HEK293T (cell line): ENCODE data around the gene WNK2.

Source experiments
- BHLHE40 ChIP-seq: fragments of 450-650 bp; IDR thresholded peaks from 2 replicates; pipeline ENCODE4 v1.6.1; 2016; ENCODE audit warnings: mild to moderate bottlenecking, moderate library complexity, borderline replicate concordance
- ELF4 ChIP-seq: fragments of 450-650 bp; IDR thresholded peaks from 2 replicates; pipeline ENCODE4 v1.6.1; 2017; ENCODE audit warnings: antibody characterized with exemption
- FOXA1 ChIP-seq: fragments of 450-650 bp; IDR thresholded peaks from 2 replicates; pipeline ENCODE4 v1.6.1; 2016; ENCODE audit warnings: mild to moderate bottlenecking
- FOXK2 ChIP-seq: fragments of 450-650 bp; IDR thresholded peaks from 2 replicates; pipeline ENCODE4 v1.6.1; 2016; ENCODE audit warnings: mild to moderate bottlenecking
- HDGF ChIP-seq: fragments of 450-650 bp; IDR thresholded peaks from 2 replicates; pipeline ENCODE4 v1.6.1; 2017; ENCODE audit warnings: antibody characterized with exemption, borderline replicate concordance
- NFRKB ChIP-seq: fragments of 450-650 bp; IDR thresholded peaks from 2 replicates; pipeline ENCODE4 v1.6.1; 2016; ENCODE audit warnings: mild to moderate bottlenecking, moderate library complexity
- PKNOX1 ChIP-seq: fragments of 450-650 bp; IDR thresholded peaks from 2 replicates; pipeline ENCODE4 v1.6.1; 2016
- SP1 ChIP-seq: fragments of 450-650 bp; IDR thresholded peaks from 2 replicates; pipeline ENCODE4 v1.6.1; 2017
- SUZ12 ChIP-seq: fragments of 450-650 bp; IDR thresholded peaks from 2 replicates; pipeline ENCODE4 v1.6.1; 2016; ENCODE audit warnings: mild to moderate bottlenecking
- TARDBP ChIP-seq: fragments of 450-650 bp; IDR thresholded peaks from 2 replicates; pipeline ENCODE4 v1.6.1; 2016
- ZNF384 ChIP-seq: fragments of 450-650 bp; IDR thresholded peaks from 2 replicates; pipeline ENCODE4 v1.6.1; 2016

- TF ChIP-seq BHLHE40 (no peak), SP1 (no peak), HDGF (no peak), ELF4 (no peak), FOXA1 (no peak), FOXK2 (no peak), ZNF384 (no peak), NFRKB (no peak), SUZ12 (no peak), PKNOX1 (no peak), TARDBP (no peak)
Observed at GRCh38 chr9:93361995-93362394, 178.1 kb downstream of the WNK2 start.
